IPS-NIHi11 (cell line): ENCODE measurements around the gene USP9X.
"Not testable (repeated sequence)": the region's sequence is repeated elsewhere in the genome, so short reads cannot be mapped to it uniquely, and the experiment has no call there.

Experiments
- DNase-seq: peaks from one replicate; pipeline ENCODE4 v3.0.0; 2012; ENCODE audit warnings: mixed read lengths, low spot score

The USP9X gene

GRCh38 chrX:41186946-41187345, 101.7 kb downstream of the USP9X start:
- DNase-seq, result not testable (repeated sequence)

DNA sequence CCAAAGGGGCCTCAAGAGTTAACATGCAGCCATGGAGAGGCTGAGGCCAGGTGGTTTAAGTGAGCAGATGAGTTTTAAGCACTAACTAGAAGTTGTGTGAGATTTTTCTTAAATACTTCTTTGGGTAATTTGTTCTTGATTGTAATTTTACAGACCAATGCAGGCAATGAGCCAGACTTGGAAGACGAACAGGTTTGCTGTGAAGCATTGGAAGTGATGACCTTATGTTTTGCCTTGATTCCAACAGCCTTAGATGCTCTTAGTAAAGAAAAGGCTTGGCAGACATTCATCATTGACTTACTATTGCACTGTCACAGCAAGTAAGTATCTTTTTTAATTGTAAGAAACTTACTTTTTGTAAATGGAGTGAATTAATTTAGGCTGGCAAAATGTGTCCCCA, 103.9 kb downstream of the USP9X start:
- no peak for DNase-seq

DNA sequence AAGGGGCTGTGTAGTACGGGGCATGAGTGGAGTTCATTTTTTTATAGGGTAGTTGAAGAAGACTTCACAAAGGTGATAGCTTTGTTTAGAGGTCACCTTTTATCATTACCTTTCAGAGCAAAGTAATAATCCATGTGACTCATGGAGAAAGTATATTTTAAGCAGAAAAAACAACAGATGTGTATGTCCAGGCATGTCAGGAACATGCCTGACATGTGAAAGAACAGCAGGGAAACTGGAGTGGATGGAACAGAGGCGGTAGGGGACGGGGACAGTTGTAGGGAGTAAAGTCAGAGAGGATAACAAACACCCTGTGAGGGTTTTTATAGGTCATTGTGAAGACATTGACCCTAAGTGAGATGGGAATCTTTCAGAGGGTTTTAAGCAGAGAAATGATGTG, 107.6 kb downstream of the USP9X start:
- DNase-seq, result no peak

- no peak for DNase-seq
Observed at GRCh38 chrX:41198410-41198809, 113.2 kb downstream of the USP9X start.

GRCh38 chrX:41200785-41201184, 115.5 kb downstream of the USP9X start:
- DNase-seq, result no peak

GRCh38 chrX:41209853-41210252, 124.6 kb downstream of the USP9X start:
- no peak for DNase-seq

- no peak for DNase-seq
Observed at GRCh38 chrX:41224605-41225004, 139.4 kb downstream of the USP9X start.

DNA sequence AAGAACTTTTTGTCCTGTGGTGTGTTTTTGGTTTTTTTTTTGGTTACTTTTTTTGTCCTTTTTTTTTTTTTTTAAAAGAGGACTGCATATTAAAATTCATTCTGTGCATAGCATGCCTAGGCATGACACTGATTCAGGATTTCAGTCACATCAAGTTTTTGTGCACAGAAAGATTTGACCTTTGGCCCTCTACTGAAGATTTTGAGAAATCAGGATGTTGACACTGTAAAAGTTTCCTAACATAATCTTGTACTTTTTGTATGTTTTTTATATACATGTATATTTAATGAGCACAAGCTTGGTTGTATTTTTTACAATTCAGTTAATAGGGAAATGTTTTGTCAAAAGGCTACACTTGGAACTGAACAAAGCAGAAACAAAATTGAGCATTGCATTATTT, 148.7 kb downstream of the USP9X start:
- no peak for DNase-seq

GRCh38 chrX:41234471-41234870, 149.2 kb downstream of the USP9X start:
- not testable (repeated sequence) for DNase-seq

DNA sequence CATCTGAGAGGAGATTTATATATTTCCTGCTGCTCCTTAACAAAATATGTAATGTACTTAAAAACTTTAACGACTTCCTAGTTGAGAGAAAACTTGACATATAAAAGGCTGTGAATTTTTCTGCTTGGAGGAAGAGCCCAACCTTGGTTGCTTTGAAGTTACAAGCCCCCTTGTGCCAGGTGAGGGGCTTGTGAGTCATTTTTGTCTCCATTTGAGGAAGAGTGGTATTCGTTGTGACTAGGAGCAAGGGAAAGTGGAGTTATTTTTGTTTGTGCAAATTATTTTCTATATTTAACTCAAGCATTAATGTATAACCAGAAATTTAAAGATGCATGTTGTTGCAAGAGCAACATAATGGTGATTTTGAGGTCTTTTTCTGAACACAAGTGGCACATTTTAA, 149.7 kb downstream of the USP9X start:
- DNase-seq, result no peak

DNA sequence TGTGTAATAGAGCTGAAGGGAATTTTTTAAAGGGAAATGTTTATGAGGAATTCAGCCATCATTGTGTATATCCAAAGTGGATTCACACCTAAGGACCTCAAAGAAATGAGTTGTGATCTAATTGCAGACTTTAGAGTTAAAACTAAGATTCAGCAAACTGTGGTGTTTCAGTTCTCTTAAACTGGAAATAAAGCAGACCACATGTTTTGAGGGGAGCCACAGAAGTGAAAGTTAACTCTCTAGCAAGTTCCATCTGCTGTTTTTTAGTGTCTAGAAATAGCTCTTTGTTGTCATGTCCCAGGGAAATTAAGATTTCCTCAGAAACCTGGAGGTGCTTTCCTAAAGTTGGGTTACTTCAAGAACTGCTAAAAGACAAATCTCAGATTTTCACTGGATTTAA, 151.4 kb downstream of the USP9X start:
- DNase-seq, result no peak

- no peak for DNase-seq
Observed at GRCh38 chrX:41240509-41240908, 155.3 kb downstream of the USP9X start.

DNA sequence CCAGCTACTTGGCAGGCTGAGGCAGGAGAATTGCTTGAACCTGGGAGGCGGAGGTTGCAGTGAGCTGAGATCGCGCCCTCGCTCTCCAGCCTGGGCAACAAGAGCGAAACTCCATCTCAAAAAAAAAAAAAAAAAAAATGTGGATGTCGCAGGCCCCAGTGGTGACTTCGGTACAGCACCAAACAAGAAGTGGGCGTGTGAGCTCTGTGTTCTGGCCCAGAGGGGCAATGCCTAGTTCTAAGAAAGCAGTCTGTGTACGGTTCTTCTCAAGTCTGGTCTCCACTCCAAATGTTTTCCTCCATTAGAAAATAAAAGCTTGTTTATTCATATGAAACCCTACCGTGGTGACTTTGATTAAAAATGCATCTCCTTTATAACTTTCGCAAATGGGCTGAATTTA, 156.7 kb downstream of the USP9X start:
- DNase-seq, result no peak

DNA sequence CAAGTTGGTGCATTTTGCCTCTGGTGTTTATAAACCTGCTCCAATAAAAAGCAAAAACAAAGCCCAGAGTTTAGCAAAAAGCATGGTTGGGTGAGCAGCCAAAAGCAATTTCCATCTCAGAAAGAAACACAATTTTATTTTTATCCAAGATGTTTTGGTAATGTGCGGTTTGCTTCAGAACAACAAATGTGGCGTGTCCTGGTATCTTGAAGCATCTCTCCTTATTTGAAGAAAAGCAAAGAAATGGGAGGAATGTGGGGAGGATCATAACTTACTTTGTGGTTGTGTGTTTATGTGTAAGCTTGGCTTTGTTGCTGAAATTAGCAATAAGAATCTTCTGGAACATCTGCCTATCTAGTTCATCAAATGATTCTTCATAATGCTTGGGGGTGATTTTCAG, 160.4 kb downstream of the USP9X start:
- DNase-seq, result no peak

DNA sequence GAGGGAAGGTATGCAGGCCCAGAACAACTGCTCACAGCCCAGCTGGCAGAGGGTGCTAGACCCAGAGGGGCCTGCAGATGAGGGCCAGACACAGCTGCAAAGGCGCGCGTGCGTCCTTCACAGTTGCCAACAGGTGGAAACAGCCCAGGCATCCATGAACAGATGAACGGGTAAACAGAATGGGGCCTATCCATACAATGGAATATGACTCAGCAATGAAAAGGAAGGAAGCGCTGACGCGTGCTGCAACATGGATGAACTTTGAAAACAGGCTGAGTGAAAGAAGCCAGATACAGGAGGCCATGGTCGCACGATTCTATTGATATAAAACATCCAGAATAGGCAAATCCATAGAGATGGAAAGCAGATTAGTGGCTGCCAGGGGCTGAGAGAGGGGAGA, 165.6 kb downstream of the USP9X start:
- no peak for DNase-seq

DNA sequence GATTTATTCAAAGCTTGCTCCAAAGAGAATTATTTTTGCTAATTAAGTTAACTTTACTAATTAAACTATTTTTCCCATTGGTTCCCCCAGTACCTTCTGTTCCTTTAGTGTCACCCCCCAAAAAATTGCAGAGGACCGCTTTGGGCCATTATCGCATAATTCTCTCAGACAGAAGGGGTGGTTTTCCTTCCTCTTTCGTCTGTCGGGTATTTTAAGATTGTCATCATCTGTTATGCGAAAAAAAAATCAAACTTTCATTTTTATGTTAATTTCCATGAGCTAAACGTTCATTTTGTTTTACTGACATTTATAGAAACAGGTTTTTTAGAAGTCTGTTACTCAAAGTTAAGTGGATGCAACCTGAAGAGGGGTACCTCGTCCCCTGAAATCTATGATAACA, 172.6 kb downstream of the USP9X start:
- no peak for DNase-seq

GRCh38 chrX:41258226-41258625, 173.0 kb downstream of the USP9X start:
- DNase-seq, result no peak

- no peak for DNase-seq
Observed at GRCh38 chrX:41258871-41259270, 173.6 kb downstream of the USP9X start.

DNA sequence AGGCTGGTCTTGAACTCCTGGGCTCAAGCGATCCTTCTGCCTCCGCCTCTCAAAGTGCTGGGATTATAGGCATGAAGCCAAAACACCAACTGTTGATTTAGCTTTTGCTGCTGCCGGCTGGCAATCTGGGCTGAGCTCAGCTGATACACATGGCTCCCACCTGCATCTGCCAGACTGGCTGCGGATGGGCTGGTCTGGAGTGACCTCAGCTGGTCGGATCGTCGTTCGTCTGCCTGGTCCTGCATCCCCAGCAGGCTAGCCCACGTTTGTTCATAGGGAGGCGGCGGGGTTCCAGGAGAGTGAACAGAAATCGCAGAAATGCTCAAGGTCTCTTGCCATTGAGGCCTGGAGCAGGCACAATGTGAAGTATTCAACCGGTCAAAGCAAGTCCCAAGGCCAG, 174.3 kb downstream of the USP9X start:
- DNase-seq, result no peak

DNA sequence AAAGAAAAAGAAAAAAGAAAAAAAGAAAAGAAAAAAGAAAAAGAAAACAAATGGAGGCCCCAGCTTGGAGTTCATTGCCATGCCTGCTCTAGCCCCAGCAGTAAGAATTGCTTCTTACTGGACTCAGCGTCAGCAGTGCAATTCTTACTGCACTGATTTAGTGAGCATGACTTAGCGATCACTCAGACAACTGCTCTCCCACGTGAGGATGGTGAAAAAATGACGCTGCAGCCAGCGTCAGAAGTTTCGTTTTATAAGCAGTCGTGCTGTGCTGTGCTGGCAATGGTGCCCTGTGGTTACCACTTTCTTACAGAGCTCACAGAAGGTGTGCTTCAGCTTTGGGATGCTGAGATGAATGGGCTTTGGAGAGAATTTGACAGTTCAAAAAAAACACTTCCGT, 180.4 kb downstream of the USP9X start:
- no peak for DNase-seq

GRCh38 chrX:41273638-41274037, 188.4 kb downstream of the USP9X start:
- DNase-seq, result no peak

GRCh38 chrX:41275661-41276609, 190.7 kb downstream of the USP9X start:
- peak; percentile 78 for DNase-seq

DNA sequence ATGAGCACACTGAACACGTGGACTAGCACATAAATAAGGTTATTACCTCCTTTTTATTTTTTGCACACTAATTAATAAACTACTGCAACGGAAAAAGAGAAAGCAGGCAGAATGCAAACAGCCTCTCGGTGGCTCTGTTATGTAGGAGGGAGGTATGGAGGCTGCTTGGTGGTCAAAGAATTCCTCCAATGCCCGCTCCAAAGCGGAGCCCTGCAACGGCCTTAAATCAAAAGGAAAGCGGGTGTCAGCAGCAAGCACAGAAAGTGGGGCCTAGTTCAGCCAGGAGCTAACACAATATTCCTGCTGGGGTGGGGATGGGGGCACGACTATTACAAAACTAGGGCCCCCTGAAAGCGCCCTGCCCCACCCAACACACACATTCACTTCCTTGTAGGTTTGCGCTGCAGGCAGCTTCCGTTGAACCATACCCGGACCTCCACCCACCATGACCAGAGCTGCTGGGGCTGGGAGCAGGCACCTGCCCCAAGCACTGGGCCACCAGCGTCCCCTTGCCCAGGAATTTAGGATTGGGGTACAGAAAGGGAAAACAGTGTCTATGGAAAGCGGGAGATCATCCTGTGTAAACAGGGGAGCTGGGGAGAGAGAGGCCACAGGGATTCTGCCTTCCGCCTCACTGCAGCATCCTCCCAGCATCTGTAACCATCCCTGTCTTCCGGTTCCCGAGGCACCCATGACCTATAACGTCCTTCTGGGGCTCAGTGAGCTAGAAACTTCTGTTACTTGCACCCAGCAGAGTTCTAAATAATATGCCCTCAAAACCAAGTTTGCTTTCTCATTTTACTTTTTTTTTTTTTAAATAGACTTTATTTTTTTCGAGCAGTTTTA, 191.6 kb downstream of the USP9X start:
- no peak for DNase-seq
